HEK293T (cell line): ENCODE results near the gene FBXW8.

Source experiments
- CTCF ChIA-PET: fragments of 350-600 bp; formaldehyde crosslinking; extraction: SDS; loops from one replicate; lab custom pipeline; 2021; ENCODE audit warnings: antibody characterized with exemption, inconsistent platforms; lab: Yijun Ruan, JAX
- POLR2A ChIA-PET: fragments of 350-600 bp; formaldehyde crosslinking; extraction: SDS; loops from one replicate; lab custom pipeline; 2020; ENCODE audit warnings: antibody characterized with exemption, inconsistent platforms; lab: Yijun Ruan, JAX
- DNase-seq: peaks from one replicate; pipeline ENCODE4 v3.0.0; 2012; ENCODE audit warnings: mixed read lengths; ENCODE audit errors: extremely low spot score
- ARNT ChIP-seq: fragments of 450-650 bp; IDR thresholded peaks from 2 replicates; pipeline ENCODE4 v1.6.1; 2017; ENCODE audit warnings: mild to moderate bottlenecking
- BHLHE40 ChIP-seq: fragments of 450-650 bp; IDR thresholded peaks from 2 replicates; pipeline ENCODE4 v1.6.1; 2016; ENCODE audit warnings: mild to moderate bottlenecking, moderate library complexity, borderline replicate concordance
- CTBP1 ChIP-seq: fragments of 450-650 bp; IDR thresholded peaks from 2 replicates; pipeline ENCODE4 v1.6.1; 2016; ENCODE audit warnings: borderline replicate concordance
- ELF4 ChIP-seq: fragments of 450-650 bp; IDR thresholded peaks from 2 replicates; pipeline ENCODE4 v1.6.1; 2017; ENCODE audit warnings: antibody characterized with exemption
- FOXA1 ChIP-seq: fragments of 450-650 bp; IDR thresholded peaks from 2 replicates; pipeline ENCODE4 v1.6.1; 2016; ENCODE audit warnings: mild to moderate bottlenecking
- FOXK2 ChIP-seq: fragments of 450-650 bp; IDR thresholded peaks from 2 replicates; pipeline ENCODE4 v1.6.1; 2016; ENCODE audit warnings: mild to moderate bottlenecking
- FOXM1 ChIP-seq: fragments of 450-650 bp; IDR thresholded peaks from 2 replicates; pipeline ENCODE4 v1.6.1; 2017; ENCODE audit warnings: mild to moderate bottlenecking, borderline replicate concordance
- HDGF ChIP-seq: fragments of 450-650 bp; IDR thresholded peaks from 2 replicates; pipeline ENCODE4 v1.6.1; 2017; ENCODE audit warnings: antibody characterized with exemption, borderline replicate concordance
- L3MBTL2 ChIP-seq: fragments of 450-650 bp; conservative IDR thresholded peaks from 2 replicates; pipeline ENCODE4 v1.6.1; 2016; ENCODE audit warnings: mild to moderate bottlenecking
- LEF1 ChIP-seq: fragments of 450-650 bp; IDR thresholded peaks from 2 replicates; pipeline ENCODE4 v1.6.1; 2017; ENCODE audit warnings: mild to moderate bottlenecking, borderline replicate concordance
- NFRKB ChIP-seq: fragments of 450-650 bp; IDR thresholded peaks from 2 replicates; pipeline ENCODE4 v1.6.1; 2016; ENCODE audit warnings: mild to moderate bottlenecking, moderate library complexity
- SP1 ChIP-seq: fragments of 450-650 bp; IDR thresholded peaks from 2 replicates; pipeline ENCODE4 v1.6.1; 2017
- SUZ12 ChIP-seq: fragments of 450-650 bp; IDR thresholded peaks from 2 replicates; pipeline ENCODE4 v1.6.1; 2016; ENCODE audit warnings: mild to moderate bottlenecking
- TARDBP ChIP-seq: fragments of 450-650 bp; IDR thresholded peaks from 2 replicates; pipeline ENCODE4 v1.6.1; 2016
- ZNF384 ChIP-seq: fragments of 450-650 bp; IDR thresholded peaks from 2 replicates; pipeline ENCODE4 v1.6.1; 2016
- TF ChIP-seq, protein P1 (sequence below): fragments of 450-650 bp; IDR thresholded peaks from 2 replicates; pipeline ENCODE4 v1.6.1; 2016

Gene FBXW8

DNA sequence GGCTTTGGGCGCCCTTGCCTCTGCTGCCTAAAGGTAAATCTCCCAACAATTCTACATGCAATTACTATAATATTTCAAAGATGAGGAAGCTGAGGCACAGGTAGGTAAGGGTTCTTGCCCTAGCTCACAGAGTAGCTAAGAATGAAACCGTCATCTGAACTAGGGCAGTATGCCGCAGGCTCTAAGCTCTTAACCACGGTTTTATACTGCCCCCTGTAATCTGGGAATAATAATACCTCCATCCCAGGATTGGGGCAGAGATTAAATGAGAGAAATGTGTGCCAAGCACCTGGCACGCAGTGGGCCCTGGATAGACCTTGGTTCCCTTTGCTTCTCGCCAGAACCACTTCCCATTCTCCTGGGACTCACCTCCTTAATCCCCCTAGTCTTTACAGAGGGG lies 28.0 kb upstream of the FBXW8 start:
- peak; percentile 44 for DNase-seq
- ChIA-PET POLR2A (interaction anchor here (0.7 to 1.9 kb wide), 5 partner anchors 24 to 273 kb away, joined by 3 to 7 read pairs (median 3); no protein-coding TSS in a partner anchor), CTCF (interaction anchor here (0.6 to 1.7 kb wide), 15 partner anchors 9 to 883 kb away, joined by 3 to 13 read pairs (median 4); no protein-coding TSS in a partner anchor)
- TF ChIP-seq FOXA1 = no peak
- TF ChIP-seq ARNT = no peak
- TF ChIP-seq L3MBTL2 = no peak
- no peak for TF ChIP-seq SUZ12
- TF ChIP-seq SP1 = no peak
- TF ChIP-seq FOXK2 = no peak
- no peak for TF ChIP-seq NFRKB
- no peak for TF ChIP-seq CTBP1
- TF ChIP-seq ZNF384 = no peak
- no peak for TF ChIP-seq FOXM1
- TF ChIP-seq, protein P1, sequence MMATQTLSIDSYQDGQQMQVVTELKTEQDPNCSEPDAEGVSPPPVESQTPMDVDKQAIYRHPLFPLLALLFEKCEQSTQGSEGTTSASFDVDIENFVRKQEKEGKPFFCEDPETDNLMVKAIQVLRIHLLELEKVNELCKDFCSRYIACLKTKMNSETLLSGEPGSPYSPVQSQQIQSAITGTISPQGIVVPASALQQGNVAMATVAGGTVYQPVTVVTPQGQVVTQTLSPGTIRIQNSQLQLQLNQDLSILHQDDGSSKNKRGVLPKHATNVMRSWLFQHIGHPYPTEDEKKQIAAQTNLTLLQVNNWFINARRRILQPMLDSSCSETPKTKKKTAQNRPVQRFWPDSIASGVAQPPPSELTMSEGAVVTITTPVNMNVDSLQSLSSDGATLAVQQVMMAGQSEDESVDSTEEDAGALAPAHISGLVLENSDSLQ = no peak

DNA sequence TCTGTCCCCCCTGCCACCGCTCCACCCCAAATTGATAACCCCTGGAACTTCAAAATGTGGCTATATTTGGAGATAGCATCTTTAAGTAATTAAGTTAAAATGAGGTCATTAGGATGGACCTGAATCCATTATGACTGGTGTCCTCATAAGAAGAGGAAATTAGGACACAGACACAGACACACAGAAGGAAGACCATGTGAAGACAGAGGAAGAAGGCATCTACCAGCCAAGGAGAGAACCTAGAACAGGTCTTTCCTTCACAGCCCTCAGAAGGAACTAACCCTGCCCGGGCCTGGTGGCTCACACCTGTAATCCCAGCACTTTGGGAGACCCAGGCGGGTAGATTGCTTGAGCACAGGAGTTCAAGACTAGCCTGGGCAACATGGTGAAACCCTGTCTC lies 25.9 kb upstream of the FBXW8 start:
- no peak for TF ChIP-seq NFRKB
- TF ChIP-seq TARDBP = no peak
- no peak for TF ChIP-seq SP1
- TF ChIP-seq BHLHE40 = no peak
- no peak for TF ChIP-seq ARNT
- TF ChIP-seq L3MBTL2 = no peak
- ChIA-PET POLR2A (no interaction called here), CTCF (interaction anchor here (0.7 kb wide), 1 partner anchor 235 kb away, joined by 3 read pairs; no protein-coding TSS in a partner anchor)
- DNase-seq = no peak

DNA sequence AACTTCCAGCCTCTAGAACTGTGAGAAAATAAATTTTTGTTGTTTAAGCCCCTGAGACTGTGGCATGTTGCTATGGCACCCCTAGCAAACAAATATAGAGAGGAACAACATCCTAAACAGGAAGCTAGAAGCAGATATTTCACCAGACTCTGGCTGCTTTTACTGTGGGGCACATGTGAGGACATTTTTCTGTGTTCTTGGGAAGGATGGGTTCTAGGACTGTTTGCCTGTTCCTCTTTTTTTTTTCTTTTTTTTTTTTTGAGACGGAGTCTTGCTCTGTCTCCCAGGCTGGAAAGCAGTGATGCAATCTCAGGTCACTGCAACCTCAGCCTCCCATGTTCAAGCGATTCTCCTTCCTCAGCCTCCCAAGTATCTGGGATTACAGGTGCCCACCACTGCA lies 25.3 kb upstream of the FBXW8 start:
- TF ChIP-seq ARNT = no peak
- no peak for TF ChIP-seq SUZ12
- TF ChIP-seq ZNF384 = no peak
- TF ChIP-seq HDGF = no peak
- no peak for TF ChIP-seq CTBP1
- no peak for TF ChIP-seq ELF4
- TF ChIP-seq TARDBP = no peak
- TF ChIP-seq, protein P1 = no peak
- TF ChIP-seq BHLHE40 = no peak
- TF ChIP-seq LEF1 = no peak
- TF ChIP-seq FOXK2 = no peak
- no peak for TF ChIP-seq NFRKB
- TF ChIP-seq FOXM1 = no peak
- no peak for TF ChIP-seq SP1
- TF ChIP-seq FOXA1 = no peak
- no peak for TF ChIP-seq L3MBTL2
- ChIA-PET POLR2A (no interaction called here), CTCF (interaction anchor here (0.7 kb wide), 1 partner anchor 235 kb away, joined by 3 read pairs; no protein-coding TSS in a partner anchor)
- no peak for DNase-seq

- TF ChIP-seq FOXA1 = no peak
- no peak for DNase-seq
- POLR2A ChIA-PET = no interaction called here
- CTCF ChIA-PET = no interaction called here
Observed at GRCh38 chr12:116887244-116887643, 23.5 kb upstream of the FBXW8 start.

DNA sequence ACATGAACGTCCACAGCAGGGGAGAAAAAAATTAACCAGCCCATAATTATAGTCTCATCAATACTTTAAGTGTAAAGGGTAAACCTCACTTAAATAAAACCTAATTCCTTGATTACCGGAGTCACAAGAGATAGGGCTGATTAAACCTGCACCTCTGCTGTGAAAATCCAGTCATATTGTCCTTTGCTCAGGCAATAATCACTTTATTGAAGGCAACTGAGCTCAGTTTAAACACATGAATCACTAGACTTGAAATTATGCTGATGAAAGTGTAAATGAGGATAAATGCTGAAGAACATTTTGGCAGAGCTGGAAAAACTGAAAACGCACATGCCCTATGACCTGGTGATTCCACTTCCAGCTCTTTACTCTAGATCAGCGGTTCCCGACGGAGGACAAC lies 22.9 kb upstream of the FBXW8 start:
- POLR2A ChIA-PET = no interaction called here
- TF ChIP-seq SUZ12 = no peak
- no peak for TF ChIP-seq SP1
- CTCF ChIA-PET = no interaction called here
- DNase-seq = no peak

DNA sequence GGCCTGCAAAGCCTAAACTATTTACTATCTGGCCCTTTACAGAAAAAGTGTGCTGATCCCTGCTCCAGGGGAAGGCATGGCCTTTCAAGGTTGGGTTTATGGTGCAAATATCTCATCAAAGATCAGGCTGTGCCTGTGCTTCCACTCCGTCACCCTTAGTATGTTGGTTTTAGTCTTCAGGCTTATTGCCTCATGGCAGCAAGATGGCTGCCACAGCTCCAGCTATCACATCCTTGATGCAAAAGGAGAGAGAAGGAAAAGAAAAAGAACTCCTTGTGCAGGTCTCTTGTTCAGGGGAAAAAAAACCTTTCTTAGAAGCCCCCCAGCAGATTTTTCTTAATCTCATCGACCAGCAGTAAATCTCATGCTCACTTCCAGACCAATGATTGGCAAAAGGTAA lies 20.4 kb upstream of the FBXW8 start:
- TF ChIP-seq SP1 (no peak), ARNT (no peak), ELF4 (no peak), SUZ12 (no peak), LEF1 (no peak), FOXM1 (no peak), FOXK2 (no peak), FOXA1 (no peak), BHLHE40 (no peak), NFRKB (no peak), TARDBP (no peak), L3MBTL2 (no peak), HDGF (no peak), CTBP1 (no peak), ZNF384 (no peak)
- TF ChIP-seq, protein P1 = no peak
- ChIA-PET POLR2A (no interaction called here), CTCF (no interaction called here)
- no peak for DNase-seq

- POLR2A ChIA-PET = no interaction called here
- TF ChIP-seq ELF4 (peak; percentile 81), L3MBTL2 (no peak)
- CTCF ChIA-PET = interaction anchor here (1.5 kb wide), 1 partner anchor 8 kb away, joined by 4 read pairs; no protein-coding TSS in a partner anchor
- no peak for DNase-seq
Observed at GRCh38 chr12:116891019-116891418, 19.7 kb upstream of the FBXW8 start.
